ENCODE data around the gene SLC17A5. TPM values are rescaled to one million over a fixed set of nuclear protein-coding genes. Genes with fewer than 3 reads are reported as not detected.

SLC17A5 gene
- total and polyA plus RNA-seq, 10 of the 15 experiments (the other 5 are each of a cell fraction or from before 2014, with no cell fraction given) = 2.3 to 7.2 (median 5.0) TPM

DNA sequence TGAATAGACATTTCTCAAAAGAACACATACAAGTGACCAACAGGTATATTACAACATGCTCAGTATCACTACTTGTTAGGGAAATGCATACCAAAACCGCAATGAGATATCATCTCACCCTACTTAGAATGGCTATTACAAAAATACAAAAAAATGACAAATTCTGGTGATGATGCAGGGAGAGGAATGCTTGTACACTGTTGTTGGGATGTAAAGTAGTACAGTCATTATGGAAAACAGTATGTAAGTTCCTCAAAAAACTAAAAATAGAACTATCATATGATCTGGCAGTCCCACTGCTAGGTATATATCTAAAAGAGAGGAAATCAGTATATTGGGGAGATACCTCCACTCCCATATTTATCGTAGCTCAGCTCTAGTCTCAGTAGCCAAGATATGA, 10.9 kb upstream of the SLC17A5 start:
- DNase-seq (ENCODE audit: low read depth, low spot score) = no peak
- RAD21 ChIA-PET (ENCODE audit: unreplicated experiment) = no interaction called here
- SMC1A ChIA-PET (ENCODE audit: uncharacterized antibody, unreplicated experiment) = no interaction called here
- ATAC-seq = no peak
- no peak overlapping the region for H2AFZ ChIP-seq (ENCODE audit: control insufficient read depth, low read depth, low read length)
- H3K4me1 ChIP-seq (ENCODE audit: control insufficient read depth, insufficient read depth, low read length) = no peaks in the 10 kb centered on the region
- no peaks in the 10 kb centered on the region for H3K79me2 ChIP-seq (ENCODE audit: control insufficient read depth, insufficient read depth, low read length)
- BruUV-seq (replicated peaks) = no TSS peak
- CTCF ChIA-PET = interaction anchor here (1.6 to 2.2 kb wide), 2 partner anchors 12 to 69 kb away, joined by 5 to 11 read pairs; no protein-coding TSS in a partner anchor
- 39% methylated on average over 2 of the region's 2 CpGs for WGBS (ENCODE audit: insufficient coverage, insufficient replicate concordance, low lambda C conversion rate, missing lambda C conversion rate)
- in situ Hi-C loops (cut with MboI) = no loop called here
- H3K27ac ChIP-seq (ENCODE audit: control insufficient read depth, insufficient read depth) = no peak overlapping the region
- no peak overlapping the region for H3K4me3 ChIP-seq
- H3K9ac ChIP-seq (ENCODE audit: control insufficient read depth, insufficient read depth, low read length) = no peak overlapping the region
- no peaks in the 10 kb centered on the region for H3K9me3 ChIP-seq (replicated peaks; ENCODE audit: control insufficient read depth, insufficient read depth, low read length)
- H3K36me3 ChIP-seq (ENCODE audit: control insufficient read depth in 2 of 2, insufficient read depth in 2 of 2, low read length in 1 of 2) = no peaks in the 10 kb centered on the region
- H4K20me1 ChIP-seq (ENCODE audit: control insufficient read depth, insufficient read depth) = no peaks in the 10 kb centered on the region
- no peak for TF ChIP-seq KLF5 (IDR thresholded peaks at IDR 0.05; ENCODE audit: partially characterized antibody)
- TF ChIP-seq, protein P1, sequence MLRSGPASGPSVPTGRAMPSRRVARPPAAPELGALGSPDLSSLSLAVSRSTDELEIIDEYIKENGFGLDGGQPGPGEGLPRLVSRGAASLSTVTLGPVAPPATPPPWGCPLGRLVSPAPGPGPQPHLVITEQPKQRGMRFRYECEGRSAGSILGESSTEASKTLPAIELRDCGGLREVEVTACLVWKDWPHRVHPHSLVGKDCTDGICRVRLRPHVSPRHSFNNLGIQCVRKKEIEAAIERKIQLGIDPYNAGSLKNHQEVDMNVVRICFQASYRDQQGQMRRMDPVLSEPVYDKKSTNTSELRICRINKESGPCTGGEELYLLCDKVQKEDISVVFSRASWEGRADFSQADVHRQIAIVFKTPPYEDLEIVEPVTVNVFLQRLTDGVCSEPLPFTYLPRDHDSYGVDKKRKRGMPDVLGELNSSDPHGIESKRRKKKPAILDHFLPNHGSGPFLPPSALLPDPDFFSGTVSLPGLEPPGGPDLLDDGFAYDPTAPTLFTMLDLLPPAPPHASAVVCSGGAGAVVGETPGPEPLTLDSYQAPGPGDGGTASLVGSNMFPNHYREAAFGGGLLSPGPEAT (IDR thresholded peaks at IDR 0.05; ENCODE audit: low read depth) = no peak
- no peak for TF ChIP-seq DPF2 (IDR thresholded peaks at IDR 0.05)
- TF ChIP-seq STAT1 (conservative IDR thresholded peaks at IDR 0.05) = no peak
- no peak for TF ChIP-seq MXI1 (IDR thresholded peaks at IDR 0.05; ENCODE audit: low read depth, low read length)
- no peak for TF ChIP-seq SMC3 (IDR thresholded peaks at IDR 0.05; ENCODE audit: borderline replicate concordance, low read length)
- TF ChIP-seq SMAD5 (IDR thresholded peaks at IDR 0.05; ENCODE audit: low read depth) = no peak
- no peak for TF ChIP-seq ZNF207 (IDR thresholded peaks at IDR 0.05; ENCODE audit: borderline replicate concordance)
- TF ChIP-seq IKZF2 (IDR thresholded peaks at IDR 0.05) = no peak
- no peak for TF ChIP-seq GATAD2B (conservative IDR thresholded peaks at IDR 0.05; ENCODE audit: low read depth)
- no peak for TF ChIP-seq CEBPB (IDR thresholded peaks at IDR 0.05; ENCODE audit: borderline replicate concordance in 1 of 2, low read depth in 2 of 2, low read length in 2 of 2)
- TF ChIP-seq, protein P2, sequence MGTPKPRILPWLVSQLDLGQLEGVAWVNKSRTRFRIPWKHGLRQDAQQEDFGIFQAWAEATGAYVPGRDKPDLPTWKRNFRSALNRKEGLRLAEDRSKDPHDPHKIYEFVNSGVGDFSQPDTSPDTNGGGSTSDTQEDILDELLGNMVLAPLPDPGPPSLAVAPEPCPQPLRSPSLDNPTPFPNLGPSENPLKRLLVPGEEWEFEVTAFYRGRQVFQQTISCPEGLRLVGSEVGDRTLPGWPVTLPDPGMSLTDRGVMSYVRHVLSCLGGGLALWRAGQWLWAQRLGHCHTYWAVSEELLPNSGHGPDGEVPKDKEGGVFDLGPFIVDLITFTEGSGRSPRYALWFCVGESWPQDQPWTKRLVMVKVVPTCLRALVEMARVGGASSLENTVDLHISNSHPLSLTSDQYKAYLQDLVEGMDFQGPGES (IDR thresholded peaks at IDR 0.05) = no peak
- no peak for TF ChIP-seq EGR1 (IDR thresholded peaks at IDR 0.05; ENCODE audit: borderline replicate concordance in 1 of 2, low read depth in 2 of 2, low read length in 2 of 2)
- TF ChIP-seq POU2F2 (IDR thresholded peaks at IDR 0.05; ENCODE audit: borderline replicate concordance, low read depth, low read length) = no peak
- TF ChIP-seq RAD21 (IDR thresholded peaks at IDR 0.05; ENCODE audit: insufficient read depth, low read depth, low read length) = no peak
- TF ChIP-seq MTA2 (IDR thresholded peaks at IDR 0.05; ENCODE audit: low read depth) = no peak
- no peak for TF ChIP-seq BACH1 (IDR thresholded peaks at IDR 0.05; ENCODE audit: borderline replicate concordance)
- no peak for FAIRE-seq
- intact Hi-C loops (cut with micrococcal nuclease; ENCODE audit: unreplicated experiment) = no loop called here
- H3K27me3 ChIP-seq (replicated peaks in 1 of 2; ENCODE audit: control insufficient read depth in 2 of 2, insufficient read depth in 2 of 2, low read length in 1 of 2) = no peaks in the 10 kb centered on the region
- H3K4me2 ChIP-seq (ENCODE audit: control insufficient read depth, insufficient read depth) = no peak overlapping the region
- POLR2A ChIA-PET = interaction anchor here (0.6 kb wide), 1 partner anchor 11 kb away, joined by 5 read pairs; the partner anchor contains the start of gene SLC17A5
